RWPE2 (cell line): ENCODE results near the gene SNX30.

Source experiments
- ATAC-seq: fragments of 200-7000 bp; cut with Tn5 transposase; 3 replicates; pipeline ENCODE4 v1.9.1; 2021; ENCODE audit warnings: low read depth
- DNase-seq: peaks from one replicate; pipeline ENCODE4 v3.0.0-alpha.2; 2020; ENCODE audit warnings: low spot score
- H3K27ac ChIP-seq: fragments of 450-650 bp; 2 replicates; pipeline ENCODE4 v1.5.1; 2017; ENCODE audit warnings: mild to moderate bottlenecking; ENCODE audit not compliant: poor library complexity, severe bottlenecking
- H3K27me3 ChIP-seq: fragments of 250-450 bp; sonication (Bioruptor Pico); 2 replicates; pipeline ENCODE4 v1.5.1; 2021; ENCODE audit warnings: mild to moderate bottlenecking, moderate library complexity; ENCODE audit not compliant: insufficient read depth, poor library complexity, severe bottlenecking
- H3K36me3 ChIP-seq: fragments of 250-450 bp; sonication (Bioruptor Pico); 2 replicates; pipeline ENCODE4 v1.5.1; 2020; ENCODE audit warnings: low read depth, mild to moderate bottlenecking, moderate library complexity
- H3K4me1 ChIP-seq: fragments of 250-450 bp; sonication (Bioruptor Pico); 2 replicates; pipeline ENCODE4 v1.5.1; 2021; ENCODE audit warnings: mild to moderate bottlenecking, moderate library complexity; ENCODE audit not compliant: insufficient read depth, poor library complexity, severe bottlenecking
- H3K4me3 ChIP-seq: fragments of 250-450 bp; sonication (Bioruptor Pico); 2 replicates; pipeline ENCODE4 v1.5.1; 2021; ENCODE audit warnings: mild to moderate bottlenecking, moderate library complexity; ENCODE audit not compliant: severe bottlenecking
- H3K9me3 ChIP-seq: fragments of 250-450 bp; sonication (Bioruptor Pico); 2 replicates; pipeline ENCODE4 v1.5.1; 2021; ENCODE audit warnings: mild to moderate bottlenecking, moderate library complexity; ENCODE audit not compliant: severe bottlenecking
- TF ChIP-seq, protein P1 (sequence below): fragments of 450-650 bp; IDR thresholded peaks from one replicate; pipeline ENCODE4 v1.5.1; 2017; ENCODE audit warnings: mild to moderate bottlenecking, moderate library complexity; ENCODE audit not compliant: poor library complexity, severe bottlenecking

The SNX30 gene

GRCh38 chr9:112867275-112867991 lies 116.9 kb downstream of the SNX30 start:
- peaks cover 9% of the 10 kb centered on the region for H3K4me1 ChIP-seq
- H3K27ac ChIP-seq: peak overlapping the region; percentile 44
- TF ChIP-seq, protein P1, sequence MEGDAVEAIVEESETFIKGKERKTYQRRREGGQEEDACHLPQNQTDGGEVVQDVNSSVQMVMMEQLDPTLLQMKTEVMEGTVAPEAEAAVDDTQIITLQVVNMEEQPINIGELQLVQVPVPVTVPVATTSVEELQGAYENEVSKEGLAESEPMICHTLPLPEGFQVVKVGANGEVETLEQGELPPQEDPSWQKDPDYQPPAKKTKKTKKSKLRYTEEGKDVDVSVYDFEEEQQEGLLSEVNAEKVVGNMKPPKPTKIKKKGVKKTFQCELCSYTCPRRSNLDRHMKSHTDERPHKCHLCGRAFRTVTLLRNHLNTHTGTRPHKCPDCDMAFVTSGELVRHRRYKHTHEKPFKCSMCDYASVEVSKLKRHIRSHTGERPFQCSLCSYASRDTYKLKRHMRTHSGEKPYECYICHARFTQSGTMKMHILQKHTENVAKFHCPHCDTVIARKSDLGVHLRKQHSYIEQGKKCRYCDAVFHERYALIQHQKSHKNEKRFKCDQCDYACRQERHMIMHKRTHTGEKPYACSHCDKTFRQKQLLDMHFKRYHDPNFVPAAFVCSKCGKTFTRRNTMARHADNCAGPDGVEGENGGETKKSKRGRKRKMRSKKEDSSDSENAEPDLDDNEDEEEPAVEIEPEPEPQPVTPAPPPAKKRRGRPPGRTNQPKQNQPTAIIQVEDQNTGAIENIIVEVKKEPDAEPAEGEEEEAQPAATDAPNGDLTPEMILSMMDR: no peak
- no peaks in the 10 kb centered on the region for H3K9me3 ChIP-seq
- ATAC-seq: peak; percentile 84
- no peak overlapping the region for H3K4me3 ChIP-seq
- no peak for DNase-seq
- H3K36me3 ChIP-seq: no peaks in the 10 kb centered on the region
- H3K27me3 ChIP-seq: no peaks in the 10 kb centered on the region

- TF ChIP-seq, protein P1: no peak
- Histone ChIP-seq H3K4me3 (no peak overlapping the region), H3K9me3 (no peaks in the 10 kb centered on the region), H3K27me3 (no peaks in the 10 kb centered on the region), H3K27ac (peak overlapping the region; percentile 44), H3K36me3 (no peaks in the 10 kb centered on the region), H3K4me1 (peaks cover 8% of the 10 kb centered on the region)
- DNase-seq (no peak), ATAC-seq (no peak)
These were observed 117.9 kb downstream of the SNX30 start for GRCh38 chr9:112868461-112868860.

DNA sequence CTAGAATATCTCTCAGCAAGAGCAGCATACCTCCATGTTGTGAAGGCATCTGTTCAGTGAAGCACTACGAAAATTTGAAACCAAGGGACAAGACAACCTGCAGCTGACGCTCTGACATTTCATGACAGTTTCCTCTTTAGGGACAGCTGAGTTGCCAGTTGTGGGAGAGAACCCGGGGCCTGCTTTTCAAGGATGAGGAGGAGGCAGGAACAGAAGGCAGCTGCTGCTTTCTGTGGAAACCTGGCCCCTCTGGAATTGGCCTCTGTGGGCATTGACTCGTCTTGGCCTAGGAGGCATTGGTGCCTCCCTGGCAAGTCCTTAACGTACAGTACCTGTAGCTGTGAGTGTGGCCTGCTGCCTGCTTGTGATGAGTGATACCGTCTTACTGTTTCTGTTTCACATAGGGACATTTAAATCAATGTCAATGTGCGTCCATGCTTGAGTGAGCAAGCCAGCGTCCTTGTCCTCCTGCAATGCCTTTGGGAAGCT lies 118.5 kb downstream of the SNX30 start:
- DNase-seq (no peak), ATAC-seq (no peak)
- Histone ChIP-seq H3K9me3 (no peaks in the 10 kb centered on the region), H3K27me3 (no peaks in the 10 kb centered on the region), H3K4me3 (no peak overlapping the region), H3K36me3 (no peaks in the 10 kb centered on the region), H3K4me1 (peaks cover 8% of the 10 kb centered on the region), H3K27ac (no peak overlapping the region)
- TF ChIP-seq, protein P1: no peak

DNA sequence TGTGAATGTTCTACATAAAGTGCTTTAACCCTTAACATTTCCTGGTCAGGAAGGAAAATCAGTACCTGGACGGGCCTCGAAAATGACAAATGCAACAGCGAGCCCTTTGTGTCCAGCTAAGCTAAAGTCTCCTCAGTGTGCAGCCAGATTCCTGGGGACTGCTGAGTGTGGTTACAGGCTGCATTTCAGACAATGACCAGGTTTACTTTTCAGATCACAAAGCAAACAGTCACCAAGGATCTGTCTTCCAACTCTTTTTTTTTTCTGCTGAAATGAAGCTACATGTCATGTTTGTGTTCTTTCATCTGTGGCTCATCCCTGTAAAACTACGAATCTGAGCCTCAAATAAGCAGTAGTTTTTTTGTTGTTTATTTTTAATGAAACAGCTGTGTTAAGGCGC lies 119.4 kb downstream of the SNX30 start:
- Histone ChIP-seq H3K36me3 (no peaks in the 10 kb centered on the region), H3K4me1 (peaks cover 8% of the 10 kb centered on the region), H3K27me3 (no peaks in the 10 kb centered on the region), H3K4me3 (no peak overlapping the region), H3K9me3 (no peaks in the 10 kb centered on the region), H3K27ac (no peak overlapping the region)
- DNase-seq (no peak), ATAC-seq (no peak)
- TF ChIP-seq, protein P1: no peak

GRCh38 chr9:112870556-112870955 lies 120.0 kb downstream of the SNX30 start:
- no peaks in the 10 kb centered on the region for H3K27me3 ChIP-seq
- no peaks in the 10 kb centered on the region for H3K9me3 ChIP-seq
- TF ChIP-seq, protein P1: no peak
- peaks cover 8% of the 10 kb centered on the region for H3K4me1 ChIP-seq
- H3K27ac ChIP-seq: no peak overlapping the region
- no peaks in the 10 kb centered on the region for H3K36me3 ChIP-seq
- no peak overlapping the region for H3K4me3 ChIP-seq
- ATAC-seq (no peak), DNase-seq (no peak)
